Mesothelial cell of epicardium (in vitro differentiated cells): ENCODE measurements around the gene CACNB4. TPM values are rescaled to one million over a fixed set of nuclear protein-coding genes. Genes with fewer than 3 reads are reported as not detected.

Experiments
- DNase-seq, 2 experiments: peaks; one replicate each; pipeline ENCODE4 v3.0.0; 2021; ENCODE audit warnings: low spot score in 2 of 2; ENCODE audit not compliant: unreplicated experiment in 2 of 2
- H3K27ac Mint-ChIP-seq: 2 replicates; pipeline ENCODE4 v1.8.0; 2021; ENCODE audit warnings: mixed read lengths
- H3K27me3 Mint-ChIP-seq: 2 replicates; pipeline ENCODE4 v1.8.0; 2021; ENCODE audit warnings: low read depth, mixed read lengths
- H3K36me3 Mint-ChIP-seq: 2 replicates; pipeline ENCODE4 v1.8.0; 2021; ENCODE audit warnings: mixed read lengths
- H3K4me1 Mint-ChIP-seq: 2 replicates; pipeline ENCODE4 v1.8.0; 2021; ENCODE audit warnings: mixed read lengths
- H3K4me3 Mint-ChIP-seq: 2 replicates; pipeline ENCODE4 v1.8.0; 2021; ENCODE audit warnings: mild to moderate bottlenecking, moderate library complexity, mixed read lengths
- H3K9me3 Mint-ChIP-seq: 2 replicates; pipeline ENCODE4 v1.8.0; 2021; ENCODE audit warnings: mixed read lengths
- total RNA-seq: library from RNA; stranded (reverse); gene quantifications from 3 replicates; pipeline ENCODE4 v1.2.1, GENCODE V29; 2021
- TF ChIP-seq, protein P1 (sequence below): fragments of 200-600 bp; sonication (generic); IDR thresholded peaks from one replicate; pipeline ENCODE4 v1.5.0; 2021; ENCODE audit warnings: antibody characterized with exemption; ENCODE audit not compliant: unreplicated experiment

The CACNB4 gene
- total RNA-seq, 1 donor from 2014 or later, result 4.1 TPM

DNA sequence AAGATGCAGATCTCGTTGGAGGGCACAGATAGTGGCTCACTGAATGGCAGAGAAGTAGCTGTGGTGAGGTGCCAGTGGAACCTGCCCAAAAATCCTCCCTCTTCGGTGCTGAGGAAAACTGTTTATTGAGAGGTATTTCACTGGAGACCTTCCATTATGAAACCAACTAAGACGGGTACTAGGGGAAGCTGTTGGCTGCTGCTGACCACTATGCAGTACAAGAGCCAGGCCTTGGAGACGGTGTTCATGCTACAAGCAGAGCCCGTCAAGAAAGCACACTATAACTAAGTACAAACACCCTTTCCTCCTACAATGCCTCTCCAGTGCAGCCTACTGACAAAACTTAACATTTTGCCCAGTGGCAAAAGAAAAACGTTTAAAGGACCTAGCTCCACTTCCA, 275.2 kb downstream of the CACNB4 start:
- H3K36me3 Mint-ChIP-seq, result peaks cover 2% of the 10 kb centered on the region
- H3K27me3 Mint-ChIP-seq, result no peaks in the 10 kb centered on the region
- H3K4me1 Mint-ChIP-seq, result peaks cover 32% of the 10 kb centered on the region
- no peak overlapping the region for H3K27ac Mint-ChIP-seq
- H3K9me3 Mint-ChIP-seq, result no peaks in the 10 kb centered on the region
- no peak overlapping the region for H3K4me3 Mint-ChIP-seq
- DNase-seq, result no peak
- TF ChIP-seq, protein P1, sequence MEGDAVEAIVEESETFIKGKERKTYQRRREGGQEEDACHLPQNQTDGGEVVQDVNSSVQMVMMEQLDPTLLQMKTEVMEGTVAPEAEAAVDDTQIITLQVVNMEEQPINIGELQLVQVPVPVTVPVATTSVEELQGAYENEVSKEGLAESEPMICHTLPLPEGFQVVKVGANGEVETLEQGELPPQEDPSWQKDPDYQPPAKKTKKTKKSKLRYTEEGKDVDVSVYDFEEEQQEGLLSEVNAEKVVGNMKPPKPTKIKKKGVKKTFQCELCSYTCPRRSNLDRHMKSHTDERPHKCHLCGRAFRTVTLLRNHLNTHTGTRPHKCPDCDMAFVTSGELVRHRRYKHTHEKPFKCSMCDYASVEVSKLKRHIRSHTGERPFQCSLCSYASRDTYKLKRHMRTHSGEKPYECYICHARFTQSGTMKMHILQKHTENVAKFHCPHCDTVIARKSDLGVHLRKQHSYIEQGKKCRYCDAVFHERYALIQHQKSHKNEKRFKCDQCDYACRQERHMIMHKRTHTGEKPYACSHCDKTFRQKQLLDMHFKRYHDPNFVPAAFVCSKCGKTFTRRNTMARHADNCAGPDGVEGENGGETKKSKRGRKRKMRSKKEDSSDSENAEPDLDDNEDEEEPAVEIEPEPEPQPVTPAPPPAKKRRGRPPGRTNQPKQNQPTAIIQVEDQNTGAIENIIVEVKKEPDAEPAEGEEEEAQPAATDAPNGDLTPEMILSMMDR, result no peak

DNA sequence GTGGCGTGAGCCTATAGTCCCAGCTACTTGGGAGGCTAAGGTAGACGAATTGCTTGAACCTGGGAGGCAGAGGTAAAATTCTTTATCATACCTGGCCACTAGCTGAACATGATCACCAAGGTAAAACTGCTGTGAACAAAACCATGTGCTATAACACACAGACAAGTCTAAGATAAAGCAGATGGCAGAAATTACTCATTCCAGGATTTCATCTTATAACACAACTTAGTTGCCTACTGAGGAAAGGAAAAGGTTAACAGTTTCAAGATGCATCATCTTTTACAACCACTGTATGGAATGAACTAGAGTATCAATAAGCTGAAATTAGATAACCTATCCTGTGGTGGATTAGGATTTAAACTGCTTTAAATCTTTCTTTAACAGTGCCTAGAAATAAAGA, 278.9 kb downstream of the CACNB4 start:
- no peak for DNase-seq
- H3K27ac Mint-ChIP-seq, result no peak overlapping the region
- H3K4me1 Mint-ChIP-seq, result peaks cover 10% of the 10 kb centered on the region

DNA sequence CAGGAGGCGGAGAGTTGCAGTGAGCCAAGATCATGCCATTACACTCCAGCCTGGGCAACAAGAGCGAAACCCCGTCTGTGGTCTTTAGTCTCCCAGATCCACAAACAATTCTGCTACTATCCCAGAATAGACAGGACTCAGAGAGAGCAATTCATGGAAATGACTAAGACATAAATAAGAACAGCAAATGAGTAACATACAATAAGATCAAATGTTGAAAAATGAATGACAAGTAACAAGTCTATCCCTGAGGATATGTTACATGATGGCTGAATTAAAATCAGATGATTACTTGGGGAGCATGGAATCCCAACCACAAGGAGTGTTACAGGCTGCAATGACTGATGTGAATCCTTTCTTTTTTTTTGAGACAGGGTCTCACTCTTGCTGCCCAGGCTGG, 280.9 kb downstream of the CACNB4 start:
- peaks cover under 1% of the 10 kb centered on the region for H3K9me3 Mint-ChIP-seq
- H3K27ac Mint-ChIP-seq, result no peak overlapping the region
- no peaks in the 10 kb centered on the region for H3K27me3 Mint-ChIP-seq
- DNase-seq, result no peak
- TF ChIP-seq, protein P1, result no peak
- H3K36me3 Mint-ChIP-seq, result peaks cover 15% of the 10 kb centered on the region
- H3K4me1 Mint-ChIP-seq, result no peaks in the 10 kb centered on the region
- H3K4me3 Mint-ChIP-seq, result no peak overlapping the region

More for the DNA sequence above, 278.9 kb downstream of the CACNB4 start:
- Mint-ChIP-seq H3K27me3 (no peaks in the 10 kb centered on the region), H3K9me3 (no peaks in the 10 kb centered on the region), H3K4me3 (no peak overlapping the region), H3K36me3 (peaks cover 7% of the 10 kb centered on the region)
- TF ChIP-seq, protein P1, result no peak

DNA sequence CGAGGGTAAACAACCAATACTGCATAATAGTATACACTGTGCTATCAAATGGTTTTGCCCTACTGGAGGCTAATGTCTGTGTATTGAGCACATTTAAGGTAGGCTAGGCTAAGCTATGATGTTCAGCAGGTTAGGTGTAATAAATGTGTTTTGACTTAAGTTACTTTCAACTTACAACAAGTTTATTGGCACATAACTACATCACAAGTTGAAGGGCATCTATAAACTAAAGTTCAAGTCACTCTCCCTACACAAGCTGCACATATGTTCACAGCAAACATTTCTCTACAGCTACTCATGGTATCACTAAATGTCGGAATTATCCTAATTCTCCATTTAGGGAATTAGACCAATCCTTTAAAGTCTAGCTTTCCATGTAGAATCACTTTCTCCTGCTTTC, 282.0 kb downstream of the CACNB4 start:
- no peaks in the 10 kb centered on the region for H3K4me1 Mint-ChIP-seq
- no peak for DNase-seq
- H3K36me3 Mint-ChIP-seq, result peaks cover 23% of the 10 kb centered on the region
- no peak overlapping the region for H3K27ac Mint-ChIP-seq
- TF ChIP-seq, protein P1, result no peak
- peaks cover 8% of the 10 kb centered on the region for H3K9me3 Mint-ChIP-seq
- H3K27me3 Mint-ChIP-seq, result no peaks in the 10 kb centered on the region
- H3K4me3 Mint-ChIP-seq, result no peak overlapping the region

DNA sequence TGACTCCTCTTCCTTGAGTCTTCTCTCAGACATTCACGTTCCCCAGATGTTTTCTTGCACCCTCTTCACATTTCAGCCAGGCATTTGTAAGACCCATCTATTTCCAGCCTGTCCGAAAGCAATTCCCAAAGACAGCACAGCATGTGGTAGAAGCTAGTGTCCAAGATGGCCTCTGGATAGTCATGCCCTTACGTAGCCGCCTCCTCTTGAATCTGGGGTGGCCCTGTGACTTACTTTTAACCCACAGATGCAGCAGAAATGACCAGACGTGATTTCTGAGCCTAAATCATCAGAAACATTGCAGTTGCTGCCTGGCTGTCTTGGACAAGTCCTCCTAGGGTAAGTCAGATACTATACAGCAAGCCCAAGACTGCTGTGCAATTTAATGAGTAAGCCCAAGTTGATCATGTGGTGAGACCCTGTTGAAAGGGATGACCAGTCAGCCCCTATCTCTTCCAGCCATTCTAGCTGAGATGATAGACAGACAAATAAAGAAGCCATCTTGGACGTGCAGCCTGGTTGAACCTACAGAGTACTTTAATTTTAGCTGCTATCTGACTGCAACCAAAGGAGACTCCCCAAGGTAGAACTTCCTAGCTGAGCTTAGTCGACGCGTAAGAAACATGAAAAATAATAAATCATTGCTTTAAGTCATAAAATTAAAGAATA, 282.9 kb downstream of the CACNB4 start:
- H3K9me3 Mint-ChIP-seq, result peaks cover 11% of the 10 kb centered on the region
- H3K27ac Mint-ChIP-seq, result no peak overlapping the region
- TF ChIP-seq, protein P1, result no peak
- H3K36me3 Mint-ChIP-seq, result peaks cover 29% of the 10 kb centered on the region
- H3K4me1 Mint-ChIP-seq, result no peaks in the 10 kb centered on the region
- DNase-seq, result no peak
- no peak overlapping the region for H3K4me3 Mint-ChIP-seq
- no peaks in the 10 kb centered on the region for H3K27me3 Mint-ChIP-seq
